BLaER1 treated with 17β-estradiol and CSF1 and Interleukin-3, amounts not matched to agents 10 nM and 100 nM (cell line): ENCODE data around the gene GUCA1C.

Experiments
- H3K27ac ChIP-seq, 11 experiments: shearing (Covaris generic); formaldehyde crosslinking; 2 replicates each; pipeline ENCODE4 v1.8.1; 2022
- H3K27me3 ChIP-seq, 11 experiments: shearing (Covaris generic); formaldehyde crosslinking; 2 replicates each; pipeline ENCODE4 v1.8.1; 2022
- H3K36me3 ChIP-seq, 11 experiments: shearing (Covaris generic); formaldehyde crosslinking; 2 replicates each; pipeline ENCODE4 v1.8.1; 2022
- H3K4me1 ChIP-seq, 10 experiments: shearing (Covaris generic); formaldehyde crosslinking; 2 replicates each; pipeline ENCODE4 v1.8.1; 2022
- H3K4me2 ChIP-seq, 11 experiments: shearing (Covaris generic); formaldehyde crosslinking; 2 replicates each; pipeline ENCODE4 v1.8.1; 2022
- H3K4me3 ChIP-seq, 10 experiments: shearing (Covaris generic); formaldehyde crosslinking; 2 replicates each; pipeline ENCODE4 v1.8.1; 2022
- H3K9ac ChIP-seq, 11 experiments: shearing (Covaris generic); formaldehyde crosslinking; 2 replicates each; pipeline ENCODE4 v1.8.1; 2022
- H3K9me3 ChIP-seq, 11 experiments: shearing (Covaris generic); formaldehyde crosslinking; replicated peaks in 1 of 11; 2 replicates each; pipeline ENCODE4 v1.8.1; 2022
- H4K20me1 ChIP-seq, 11 experiments: shearing (Covaris generic); formaldehyde crosslinking; 2 replicates each; pipeline ENCODE4 v1.8.1; 2022
- Cebpa-rat ChIP-seq, 11 experiments: shearing (Covaris generic); IDR thresholded peaks; 2 replicates each; pipeline ENCODE4 v1.8.1; 2022

Gene GUCA1C

DNA sequence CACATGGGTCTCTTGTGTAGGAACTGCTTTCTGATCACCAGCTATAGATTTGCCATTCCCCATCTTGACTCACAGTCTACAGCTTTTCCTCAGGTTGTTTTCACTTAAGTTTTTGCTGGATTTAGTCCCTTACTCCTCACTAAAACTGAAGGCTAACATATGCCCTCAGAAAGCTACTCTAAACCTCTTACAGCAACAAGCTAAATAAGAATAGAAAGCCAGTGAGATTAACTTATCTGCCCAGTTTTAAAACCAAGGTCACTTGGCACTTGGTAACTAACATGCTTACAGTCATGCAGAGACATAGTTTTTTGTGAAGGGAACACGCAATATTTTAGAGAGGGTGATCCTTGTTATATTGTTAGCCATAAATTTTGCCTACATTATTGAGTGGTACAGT is at the start of gene GUCA1C:
Gene GUCA1C (minus strand): TSS at position 180 of the 400 bp plus-strand sequence. CDS start 117 bp downstream, at position 63.
- Histone ChIP-seq H3K4me2 (no peak within 1 kb of the TSS), H3K9me3 (no peaks in the 10 kb centered on the region), H3K4me1 (no peaks in the 10 kb centered on the region), H4K20me1 (no peaks in the 10 kb centered on the region), H3K27ac (no peak within 1 kb of the TSS), H3K27me3 (no peaks in the 10 kb centered on the region), H3K9ac (no peak within 1 kb of the TSS), H3K4me3 (no peak within 1 kb of the TSS), H3K36me3 (no peaks in the 10 kb centered on the region)
- TF ChIP-seq Cebpa-rat (IDR thresholded peaks at IDR 0.05), result no peak

DNA sequence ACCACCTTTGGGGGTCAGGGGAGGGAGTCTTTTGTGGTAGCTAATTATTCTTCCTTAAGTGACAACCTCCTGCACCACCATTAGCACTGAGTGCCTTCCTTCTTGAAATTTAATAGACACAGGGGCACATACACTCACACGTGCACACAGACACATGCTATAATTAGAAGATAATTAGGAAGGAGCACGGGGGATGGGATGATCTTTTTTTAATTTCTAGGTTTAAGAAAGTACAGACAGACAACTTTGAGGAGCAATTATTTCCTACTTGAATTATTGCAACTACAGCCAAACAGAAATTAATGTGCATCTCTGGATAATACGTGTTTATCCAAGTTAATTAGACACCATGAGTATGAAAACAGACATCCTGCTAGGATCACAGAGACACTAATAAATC is 44.8 kb upstream of the GUCA1C start:
- Histone ChIP-seq H3K4me2 (no peak overlapping the region), H3K9me3 (no peaks in the 10 kb centered on the region), H4K20me1 (no peaks in the 10 kb centered on the region), H3K9ac (no peak overlapping the region), H3K4me1 (no peaks in the 10 kb centered on the region), H3K27me3 (no peaks in the 10 kb centered on the region), H3K4me3 (no peak overlapping the region), H3K27ac (no peak overlapping the region), H3K36me3 (no peaks in the 10 kb centered on the region)
- no peak for TF ChIP-seq Cebpa-rat (IDR thresholded peaks at IDR 0.05)

- peaks cover 0 to 1% (median 0%) of the 10 kb centered on the region in 10 experiments; a peak in 1 of 20 replicates for H3K4me1 ChIP-seq
- H3K27ac ChIP-seq, result no peak overlapping the region
Observed at GRCh38 chr3:108985844-108986243, 32.2 kb upstream of the GUCA1C start.

DNA sequence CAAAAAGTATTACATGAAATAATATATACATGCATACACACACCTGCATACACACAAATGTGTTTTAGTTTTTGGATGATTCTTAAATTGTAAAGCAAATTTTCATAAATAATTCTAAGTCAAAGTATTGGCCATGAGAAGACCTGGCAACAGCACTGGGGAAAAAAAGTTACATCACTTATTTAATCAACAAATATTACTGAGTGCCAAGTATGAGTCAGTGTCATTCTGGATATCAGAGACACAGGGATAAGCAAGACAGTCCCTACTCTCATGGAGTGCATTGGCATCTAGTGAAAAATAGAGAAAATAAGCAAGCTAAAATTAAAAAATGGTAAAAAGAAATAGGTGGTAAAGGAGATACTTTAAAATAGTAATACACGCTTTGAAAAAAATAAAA is 29.4 kb upstream of the GUCA1C start:
- peaks cover 0 to 9% (median 0%) of the 10 kb centered on the region in 10 experiments; a peak in 4 of 20 replicates for H3K4me1 ChIP-seq
- H4K20me1 ChIP-seq, result no peaks in the 10 kb centered on the region
- no peak overlapping the region for H3K4me2 ChIP-seq
- no peak overlapping the region for H3K9ac ChIP-seq
- no peak overlapping the region for H3K27ac ChIP-seq
- no peak for TF ChIP-seq Cebpa-rat (IDR thresholded peaks at IDR 0.05)
- no peaks in the 10 kb centered on the region for H3K36me3 ChIP-seq
- H3K4me3 ChIP-seq, result no peak overlapping the region
- H3K27me3 ChIP-seq, result no peaks in the 10 kb centered on the region
- H3K9me3 ChIP-seq, result no peaks in the 10 kb centered on the region

More at GRCh38 chr3:108985844-108986243, 32.2 kb upstream of the GUCA1C start:
- Histone ChIP-seq H3K36me3 (no peaks in the 10 kb centered on the region), H3K4me2 (no peak overlapping the region), H3K9ac (no peak overlapping the region), H3K4me3 (no peak overlapping the region), H4K20me1 (no peaks in the 10 kb centered on the region), H3K9me3 (peaks cover 0 to 3% (median 0%) of the 10 kb centered on the region in 11 experiments; a peak in 1 of 22 replicates), H3K27me3 (no peaks in the 10 kb centered on the region)
- TF ChIP-seq Cebpa-rat (IDR thresholded peaks at IDR 0.05), result no peak

DNA sequence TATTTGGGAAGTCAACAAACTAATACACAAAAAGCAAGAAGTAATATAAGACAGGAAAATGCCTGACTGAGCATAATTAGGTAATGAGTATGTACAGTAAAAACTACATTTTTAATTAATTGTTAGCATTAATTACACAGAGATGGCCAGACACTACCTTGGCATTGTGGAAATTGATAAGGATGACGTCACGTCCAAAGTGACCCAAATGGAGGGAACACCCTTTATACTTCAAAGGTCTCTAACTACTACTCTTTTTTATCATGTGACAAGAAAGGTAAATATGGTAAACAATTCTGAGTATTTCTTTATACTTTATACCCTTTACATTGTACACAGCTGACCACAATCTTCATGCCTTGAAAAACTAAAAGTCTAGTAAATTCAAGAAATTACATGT is 22.4 kb upstream of the GUCA1C start:
- no peak overlapping the region for H3K27ac ChIP-seq
- H3K4me1 ChIP-seq, result peaks cover 8 to 13% (median 10%) of the 10 kb centered on the region in 10 experiments; a peak in 17 of 20 replicates
- no peak overlapping the region for H3K4me2 ChIP-seq
- H3K4me3 ChIP-seq, result no peak overlapping the region
- H4K20me1 ChIP-seq, result no peaks in the 10 kb centered on the region
- H3K27me3 ChIP-seq, result no peaks in the 10 kb centered on the region
- no peak overlapping the region for H3K9ac ChIP-seq
- no peaks in the 10 kb centered on the region for H3K36me3 ChIP-seq
- TF ChIP-seq Cebpa-rat (IDR thresholded peaks at IDR 0.05), result no peak
- no peaks in the 10 kb centered on the region for H3K9me3 ChIP-seq

- Histone ChIP-seq H4K20me1 (no peaks in the 10 kb centered on the region), H3K27ac (no peak overlapping the region), H3K4me3 (no peak overlapping the region), H3K27me3 (no peaks in the 10 kb centered on the region), H3K9me3 (no peaks in the 10 kb centered on the region), H3K4me1 (peaks cover 0 to 20% (median 18%) of the 10 kb centered on the region in 10 experiments; a peak in 14 of 20 replicates), H3K4me2 (no peak overlapping the region), H3K36me3 (no peaks in the 10 kb centered on the region), H3K9ac (no peak overlapping the region)
- no peak for TF ChIP-seq Cebpa-rat (IDR thresholded peaks at IDR 0.05)
Observed at GRCh38 chr3:108973019-108973418, 19.3 kb upstream of the GUCA1C start.

GRCh38 chr3:108972482-108972881 is 18.8 kb upstream of the GUCA1C start:
- no peak for TF ChIP-seq Cebpa-rat (IDR thresholded peaks at IDR 0.05)
- H4K20me1 ChIP-seq, result no peaks in the 10 kb centered on the region
- no peak overlapping the region for H3K4me2 ChIP-seq

GRCh38 chr3:108970561-108970960 is 16.9 kb upstream of the GUCA1C start:
- Histone ChIP-seq H3K4me1 (peaks cover 0 to 20% (median 18%) of the 10 kb centered on the region in 10 experiments; a peak in 14 of 20 replicates), H3K9ac (no peak overlapping the region), H3K4me2 (peak overlapping the region in 7 of 11 experiments; percentile 18 to 58 (median 48); a peak in 10 of 22 replicates), H3K27ac (no peak overlapping the region), H4K20me1 (no peaks in the 10 kb centered on the region), H3K27me3 (no peaks in the 10 kb centered on the region), H3K9me3 (no peaks in the 10 kb centered on the region), H3K4me3 (no peak overlapping the region), H3K36me3 (no peaks in the 10 kb centered on the region)
- TF ChIP-seq Cebpa-rat (IDR thresholded peaks at IDR 0.05), result no peak

More at GRCh38 chr3:108972482-108972881, 18.8 kb upstream of the GUCA1C start:
- no peak overlapping the region for H3K4me3 ChIP-seq
- H3K36me3 ChIP-seq, result no peaks in the 10 kb centered on the region
- H3K9me3 ChIP-seq, result no peaks in the 10 kb centered on the region
- no peaks in the 10 kb centered on the region for H3K27me3 ChIP-seq
- peaks cover 0 to 20% (median 18%) of the 10 kb centered on the region in 10 experiments; a peak in 14 of 20 replicates for H3K4me1 ChIP-seq
- H3K27ac ChIP-seq, result no peak overlapping the region
- no peak overlapping the region for H3K9ac ChIP-seq

- H3K27me3 ChIP-seq, result no peaks in the 10 kb centered on the region
- no peaks in the 10 kb centered on the region for H4K20me1 ChIP-seq
- H3K9me3 ChIP-seq, result no peaks in the 10 kb centered on the region
- no peak overlapping the region for H3K4me3 ChIP-seq
- H3K36me3 ChIP-seq, result no peaks in the 10 kb centered on the region
- no peak overlapping the region for H3K9ac ChIP-seq
- H3K4me2 ChIP-seq, result no peak overlapping the region
- no peak for TF ChIP-seq Cebpa-rat (IDR thresholded peaks at IDR 0.05)
- no peak overlapping the region for H3K27ac ChIP-seq
- H3K4me1 ChIP-seq, result peaks cover 0 to 18% (median 15%) of the 10 kb centered on the region in 10 experiments; a peak in 14 of 20 replicates
Observed at GRCh38 chr3:108966773-108967172, 13.1 kb upstream of the GUCA1C start.

- H3K4me2 ChIP-seq, result no peak overlapping the region
- H4K20me1 ChIP-seq, result no peaks in the 10 kb centered on the region
- no peaks in the 10 kb centered on the region for H3K27me3 ChIP-seq
- no peak overlapping the region for H3K9ac ChIP-seq
- H3K27ac ChIP-seq, result no peak overlapping the region
- H3K36me3 ChIP-seq, result no peaks in the 10 kb centered on the region
- H3K4me1 ChIP-seq, result no peaks in the 10 kb centered on the region
- TF ChIP-seq Cebpa-rat (IDR thresholded peaks at IDR 0.05), result no peak
- H3K4me3 ChIP-seq, result no peak overlapping the region
- H3K9me3 ChIP-seq, result no peaks in the 10 kb centered on the region
Observed at GRCh38 chr3:108959017-108959416, 5.3 kb upstream of the GUCA1C start.
